ENCODE measurements around the gene HNRNPUL2. TPM values are rescaled to one million over a fixed set of nuclear protein-coding genes. Genes with fewer than 3 reads are reported as not detected.

The HNRNPUL2 gene
- total and polyA plus RNA-seq, 4 experiments from 2014 or later, result 0.30 to 83.4 (median 41.4) TPM

GRCh38 chr11:62719302-62719978 is 7.8 kb downstream of the HNRNPUL2 start:
- H3K27ac ChIP-seq (ENCODE audit: low read depth, low read length), result no peak overlapping the region
- H3K27me3 ChIP-seq (ENCODE audit: insufficient read depth, low read length), result no peaks in the 10 kb centered on the region
- no peak for DNase-seq
- ChIA-PET CTCF (ENCODE audit: partially characterized antibody) (no interaction called here), POLR2A (ENCODE audit: partially characterized antibody) (interaction anchor here (0.7 to 15.3 kb wide), 5 partner anchors 8 to 162 kb away, joined by 3 to 283 read pairs (median 4); partner anchors contain the start of genes BSCL2, GNG3, SLC3A2 and TAF6L)
- no peak overlapping the region for H3K4me3 ChIP-seq (ENCODE audit: low read length in 2 of 2)
- Mint-ChIP-seq H3K4me1 (peaks cover 30 to 72% (median 52%) of the 10 kb centered on the region in 4 donors), H3K4me3 (no peak overlapping the region), H3K27ac (peak overlapping the region in 4 of 7 donors; percentile 32 to 89 (median 44)), H3K9me3 (no peaks in the 10 kb centered on the region), H3K36me3 (peaks cover 76 to 83% of the 10 kb centered on the region in 2 donors), H3K27me3 (no peaks in the 10 kb centered on the region)
- peaks cover 94% of the 10 kb centered on the region for H3K36me3 ChIP-seq (ENCODE audit: insufficient read depth, low read length)
- H3K4me1 ChIP-seq (ENCODE audit: insufficient read depth, low read length), result peaks cover 34% of the 10 kb centered on the region
- no peaks in the 10 kb centered on the region for H3K9me3 ChIP-seq (ENCODE audit: control insufficient read depth in 1 of 2, low read length in 2 of 2)
- intact Hi-C loops (cut with micrococcal nuclease), result no loop called here

DNA sequence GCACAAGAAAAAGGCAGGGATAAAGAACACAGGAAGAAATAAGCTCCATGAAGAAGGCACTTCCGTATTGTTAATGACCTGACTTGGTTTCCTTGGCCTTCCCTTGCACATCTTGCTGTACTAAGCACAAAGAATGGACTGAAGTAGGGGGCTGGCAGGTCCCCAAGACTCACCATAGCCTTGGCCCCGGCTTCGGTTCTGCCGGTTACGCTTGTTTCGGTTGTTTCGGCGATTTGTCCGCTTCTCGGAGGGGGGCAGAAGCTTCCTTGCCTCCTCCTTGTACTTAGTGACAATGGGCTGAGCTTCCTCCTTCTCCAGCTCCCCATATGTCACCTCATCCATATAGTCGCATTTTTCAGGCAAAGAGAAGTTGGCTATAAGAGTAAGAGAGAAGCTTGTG is 10.4 kb downstream of the HNRNPUL2 start:
- Histone ChIP-seq H3K36me3 (ENCODE audit: insufficient read depth, low read length) (peaks cover 83% of the 10 kb centered on the region), H3K9me3 (ENCODE audit: control insufficient read depth in 1 of 2, low read length in 2 of 2) (no peaks in the 10 kb centered on the region), H3K4me1 (ENCODE audit: insufficient read depth, low read length) (peaks cover 36% of the 10 kb centered on the region), H3K4me3 (ENCODE audit: low read length in 2 of 2) (no peak overlapping the region), H3K27ac (ENCODE audit: low read depth, low read length) (peak overlapping the region; percentile 13), H3K27me3 (ENCODE audit: insufficient read depth, low read length) (no peaks in the 10 kb centered on the region)
- ChIA-PET CTCF (ENCODE audit: partially characterized antibody) (interaction anchor here (2.1 kb wide), 1 partner anchor 12 kb away, joined by 4 read pairs; no protein-coding TSS in a partner anchor), POLR2A (ENCODE audit: partially characterized antibody) (interaction anchor here (1.1 to 15.3 kb wide), 4 partner anchors 5 to 124 kb away, joined by 3 to 283 read pairs (median 144); partner anchors contain the start of genes BSCL2, C11orf98, CSKMT and GNG3)
- Mint-ChIP-seq H3K9me3 (no peaks in the 10 kb centered on the region), H3K27ac (peak overlapping the region in 4 of 7 donors; percentile 16 to 77 (median 42)), H3K4me1 (peaks cover 28 to 66% (median 49%) of the 10 kb centered on the region in 4 donors), H3K27me3 (no peaks in the 10 kb centered on the region), H3K4me3 (no peak overlapping the region), H3K36me3 (peaks cover 64 to 82% of the 10 kb centered on the region in 2 donors)
- intact Hi-C loops (cut with micrococcal nuclease), result no loop called here
- DNase-seq, result no peak

- Histone ChIP-seq H3K27ac (ENCODE audit: low read depth, low read length) (peak overlapping the region; percentile 13), H3K36me3 (ENCODE audit: insufficient read depth, low read length) (peaks cover 82% of the 10 kb centered on the region)
- POLR2A ChIA-PET (ENCODE audit: partially characterized antibody), result interaction anchor here (0.7 to 15.3 kb wide), 7 partner anchors 4 to 125 kb away, joined by 3 to 283 read pairs (median 4); partner anchors contain the start of genes BSCL2, C11orf98, CSKMT and GNG3
Measured at GRCh38 chr11:62716206-62716605, 11.1 kb downstream of the HNRNPUL2 start.

GRCh38 chr11:62715150-62716130 is 11.8 kb downstream of the HNRNPUL2 start:
- Histone ChIP-seq H3K4me3 (ENCODE audit: low read length in 2 of 2) (no peak overlapping the region), H3K9me3 (ENCODE audit: control insufficient read depth in 1 of 2, low read length in 2 of 2) (no peaks in the 10 kb centered on the region), H3K4me1 (ENCODE audit: insufficient read depth, low read length) (peaks cover 29% of the 10 kb centered on the region), H3K27me3 (ENCODE audit: insufficient read depth, low read length) (no peaks in the 10 kb centered on the region), H3K27ac (ENCODE audit: low read depth, low read length) (no peak overlapping the region), H3K36me3 (ENCODE audit: insufficient read depth, low read length) (peaks cover 76% of the 10 kb centered on the region)
- Mint-ChIP-seq H3K36me3 (peaks cover 54 to 77% of the 10 kb centered on the region in 2 donors), H3K9me3 (no peaks in the 10 kb centered on the region), H3K4me3 (peak overlapping the region in 1 of 8 donors; percentile 45), H3K4me1 (peaks cover 28 to 56% (median 45%) of the 10 kb centered on the region in 4 donors), H3K27me3 (no peaks in the 10 kb centered on the region), H3K27ac (peak overlapping the region in 6 of 7 donors; percentile 19 to 70 (median 58))
- DNase-seq, result no peak
- intact Hi-C loops (cut with micrococcal nuclease), result no loop called here
- POLR2A ChIA-PET (ENCODE audit: partially characterized antibody), result interaction anchor here (0.7 to 15.3 kb wide), 9 partner anchors 4 to 140 kb away, joined by 3 to 283 read pairs (median 4); partner anchors contain the start of genes BSCL2, C11orf98, CSKMT and GNG3
- CTCF ChIA-PET (ENCODE audit: partially characterized antibody), result interaction anchor here (0.6 to 1.0 kb wide), 2 partner anchors 71 to 146 kb away, joined by 4 read pairs; no protein-coding TSS in a partner anchor

More at GRCh38 chr11:62716206-62716605, 11.1 kb downstream of the HNRNPUL2 start:
- no peaks in the 10 kb centered on the region for H3K27me3 ChIP-seq (ENCODE audit: insufficient read depth, low read length)
- H3K4me3 ChIP-seq (ENCODE audit: low read length in 2 of 2), result no peak overlapping the region
- H3K4me1 ChIP-seq (ENCODE audit: insufficient read depth, low read length), result peaks cover 30% of the 10 kb centered on the region
- CTCF ChIA-PET (ENCODE audit: partially characterized antibody), result interaction anchor here (0.6 to 1.0 kb wide), 2 partner anchors 70 to 145 kb away, joined by 4 read pairs; no protein-coding TSS in a partner anchor
- H3K9me3 Mint-ChIP-seq, result no peaks in the 10 kb centered on the region
- H3K4me3 Mint-ChIP-seq, result no peak overlapping the region
- no peaks in the 10 kb centered on the region for H3K9me3 ChIP-seq (ENCODE audit: control insufficient read depth in 1 of 2, low read length in 2 of 2)
- H3K27me3 Mint-ChIP-seq, result no peaks in the 10 kb centered on the region
- peak overlapping the region in 4 of 7 donors; percentile 19 to 70 (median 48) for H3K27ac Mint-ChIP-seq
- DNase-seq, result no peak
- H3K4me1 Mint-ChIP-seq, result peaks cover 28 to 60% (median 45%) of the 10 kb centered on the region in 4 donors
- intact Hi-C loops (cut with micrococcal nuclease), result no loop called here
- peaks cover 58 to 78% of the 10 kb centered on the region in 2 donors for H3K36me3 Mint-ChIP-seq

- H3K9me3 Mint-ChIP-seq, result no peaks in the 10 kb centered on the region
- H3K27me3 ChIP-seq (ENCODE audit: insufficient read depth, low read length), result no peaks in the 10 kb centered on the region
- H3K27ac Mint-ChIP-seq, result peak overlapping the region; percentile 57 to 85 (median 69)
- H3K36me3 Mint-ChIP-seq, result peaks cover 43 to 82% of the 10 kb centered on the region in 2 donors
- H3K27me3 Mint-ChIP-seq, result no peaks in the 10 kb centered on the region
- peaks cover 45% of the 10 kb centered on the region for H3K4me1 ChIP-seq (ENCODE audit: insufficient read depth, low read length)
- H3K27ac ChIP-seq (ENCODE audit: low read depth, low read length), result peak overlapping the region; percentile 23
- intact Hi-C loops (cut with micrococcal nuclease), result no loop called here
- H3K4me3 Mint-ChIP-seq, result peak overlapping the region in 2 of 8 donors; percentile 22 to 35
- H3K9me3 ChIP-seq (ENCODE audit: control insufficient read depth in 1 of 2, low read length in 2 of 2), result no peaks in the 10 kb centered on the region
- POLR2A ChIA-PET (ENCODE audit: partially characterized antibody), result interaction anchor here (1.0 to 14.3 kb wide), 3 partner anchors 10 to 128 kb away, joined by 3 to 283 read pairs (median 4); partner anchors contain the start of genes HNRNPUL2 and TTC9C
- no peak overlapping the region for H3K4me3 ChIP-seq (ENCODE audit: low read length in 2 of 2)
- CTCF ChIA-PET (ENCODE audit: partially characterized antibody), result interaction anchor here (1.0 kb wide), 1 partner anchor 49 kb away, joined by 3 read pairs; the partner anchor contains the start of gene C11orf98
- peaks cover 32 to 66% (median 50%) of the 10 kb centered on the region in 4 donors for H3K4me1 Mint-ChIP-seq
- H3K36me3 ChIP-seq (ENCODE audit: insufficient read depth, low read length), result peaks cover 56% of the 10 kb centered on the region
- DNase-seq, result no peak
Measured at GRCh38 chr11:62713343-62713742, 13.9 kb downstream of the HNRNPUL2 start.

GRCh38 chr11:62712861-62713260 is 14.4 kb downstream of the HNRNPUL2 start:
- Histone ChIP-seq H3K4me1 (ENCODE audit: insufficient read depth, low read length) (peaks cover 50% of the 10 kb centered on the region), H3K9me3 (ENCODE audit: control insufficient read depth in 1 of 2, low read length in 2 of 2) (no peaks in the 10 kb centered on the region), H3K27me3 (ENCODE audit: insufficient read depth, low read length) (no peaks in the 10 kb centered on the region), H3K4me3 (ENCODE audit: low read length in 2 of 2) (no peak overlapping the region), H3K36me3 (ENCODE audit: insufficient read depth, low read length) (peaks cover 51% of the 10 kb centered on the region), H3K27ac (ENCODE audit: low read depth, low read length) (peak overlapping the region; percentile 23)
- intact Hi-C loops (cut with micrococcal nuclease), result no loop called here
- CTCF ChIA-PET (ENCODE audit: partially characterized antibody), result interaction anchor here (1.0 kb wide), 1 partner anchor 48 kb away, joined by 3 read pairs; the partner anchor contains the start of gene C11orf98
- Mint-ChIP-seq H3K27me3 (no peaks in the 10 kb centered on the region), H3K4me1 (peaks cover 28 to 66% (median 49%) of the 10 kb centered on the region in 4 donors), H3K36me3 (peaks cover 38 to 77% of the 10 kb centered on the region in 2 donors), H3K9me3 (no peaks in the 10 kb centered on the region), H3K27ac (peak overlapping the region; percentile 60 to 84 (median 73)), H3K4me3 (peak overlapping the region in 2 of 8 donors; percentile 13 to 71)
- POLR2A ChIA-PET (ENCODE audit: partially characterized antibody), result interaction anchor here (1.0 to 14.3 kb wide), 2 partner anchors 11 to 55 kb away, joined by 3 to 283 read pairs; partner anchors contain the start of genes HNRNPUL2 and TTC9C
- DNase-seq, result no peak
